Stimulated activated CD4-positive, alpha-beta T cell treated with anti-CD3 and anti-CD28 coated beads, Interleukin-15, amount 100 ng/mL, for 24 hours (primary cell): ENCODE data around the gene PABPN1L.

Source experiments
- DNase-seq: peaks from one replicate; pipeline ENCODE4 v3.0.0-alpha.2; 2020

Gene PABPN1L

DNA sequence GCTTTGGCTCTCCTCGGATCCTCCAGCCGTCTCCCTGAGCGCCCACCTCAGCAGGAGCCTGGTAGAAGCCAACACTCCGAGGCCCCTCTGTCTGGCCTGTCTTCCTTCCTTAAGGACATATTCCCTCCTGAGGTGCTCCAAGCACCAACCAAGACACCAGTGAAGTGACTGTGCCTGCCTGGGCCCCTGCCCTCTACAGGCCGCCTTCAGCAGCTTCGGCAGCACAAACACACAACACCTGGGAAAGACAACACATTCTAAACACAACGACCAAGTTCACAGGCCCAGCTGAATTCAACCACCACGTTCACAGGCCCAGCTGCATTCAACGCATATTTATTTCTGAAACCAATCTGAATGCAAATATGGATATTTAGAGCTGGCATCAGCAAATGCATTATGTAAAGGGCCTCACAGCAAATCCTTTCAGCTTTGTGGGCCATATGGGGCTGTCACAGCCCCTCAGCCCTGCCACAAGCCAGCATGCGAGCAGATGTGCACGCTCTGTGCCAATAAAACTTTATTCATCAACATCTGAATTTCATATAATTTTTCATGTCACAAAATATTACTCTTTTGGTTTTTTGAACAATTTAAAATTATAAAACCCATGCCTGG, 21.9 kb downstream of the PABPN1L start:
- DNase-seq: no peak

GRCh38 chr16:88843256-88843655, 23.2 kb downstream of the PABPN1L start:
- DNase-seq: no peak

- no peak for DNase-seq
Observed at GRCh38 chr16:88842806-88843205, 23.7 kb downstream of the PABPN1L start.

- no peak for DNase-seq
Observed at GRCh38 chr16:88842308-88842756, 24.1 kb downstream of the PABPN1L start.

- no peak for DNase-seq
Observed at GRCh38 chr16:88841521-88842307, 24.7 kb downstream of the PABPN1L start.

DNA sequence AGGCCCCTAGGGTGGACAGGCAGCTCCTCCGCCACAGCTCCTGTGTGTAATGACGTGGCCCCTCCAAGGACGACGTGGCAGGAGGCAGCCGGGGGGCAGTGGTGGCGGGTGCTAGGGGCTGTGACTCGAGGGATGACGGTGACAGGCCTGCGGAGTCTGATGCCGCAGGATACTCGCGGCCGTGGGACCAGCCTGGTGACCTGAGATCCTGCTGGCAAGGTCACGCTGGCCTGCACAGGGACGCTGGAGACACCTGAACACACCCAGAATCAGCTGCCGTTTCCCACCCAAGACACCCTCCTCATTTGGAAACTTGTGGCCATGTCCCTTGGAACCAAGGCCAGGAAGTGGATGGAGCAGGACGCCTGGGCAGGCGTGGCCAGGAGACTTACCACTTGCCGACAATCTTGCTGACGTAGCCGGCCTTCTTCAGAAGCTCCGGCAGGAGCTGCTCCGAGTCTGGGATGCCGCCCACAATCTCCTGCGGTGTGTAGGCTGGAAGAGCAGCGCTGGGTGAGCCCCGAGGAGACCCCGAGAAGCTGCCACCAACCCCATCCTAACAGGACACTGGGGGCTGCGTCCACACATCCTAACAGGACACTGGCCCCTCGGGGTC, 25.8 kb downstream of the PABPN1L start:
- no peak for DNase-seq

DNA sequence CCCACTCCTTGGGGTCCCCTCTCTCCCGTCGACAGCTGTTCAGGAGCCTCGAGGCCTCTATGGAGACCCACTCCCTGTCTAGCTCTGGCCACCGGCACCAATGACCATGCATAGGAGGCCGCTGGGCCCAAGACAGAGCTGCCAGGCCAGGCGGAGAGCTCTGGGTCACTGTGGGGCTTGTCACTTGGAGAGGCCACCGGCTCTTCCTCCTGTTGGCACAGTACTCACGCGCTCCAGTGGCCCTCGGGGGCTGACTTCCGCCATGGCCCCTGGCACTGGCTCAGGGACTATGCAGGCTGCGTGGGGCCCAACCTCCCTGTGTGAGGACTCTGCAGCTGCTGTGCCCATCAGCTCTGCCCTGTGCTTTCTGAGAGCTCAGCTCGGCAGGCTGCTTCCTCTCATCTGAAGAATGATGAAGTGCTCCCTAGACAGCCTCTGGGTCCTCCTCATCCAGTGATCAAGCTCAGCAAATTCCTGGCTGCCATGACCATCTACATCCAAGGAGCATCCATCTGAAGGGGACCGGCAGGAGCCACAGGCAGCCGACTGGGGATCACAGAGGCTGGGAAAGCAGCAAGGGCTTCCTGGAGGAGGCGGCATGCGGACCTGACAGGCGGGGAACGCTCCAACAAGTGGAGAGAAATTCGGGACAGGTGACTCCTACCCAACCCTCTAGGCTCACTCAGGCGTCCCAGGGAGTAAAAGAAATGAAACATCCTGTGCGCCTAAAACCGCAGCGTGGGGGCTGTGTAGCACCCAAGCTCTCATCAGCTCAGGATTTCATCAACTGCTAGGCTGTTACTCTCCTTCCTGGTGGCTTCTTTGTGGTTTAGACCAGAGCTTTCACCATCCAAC, 26.5 kb downstream of the PABPN1L start:
- DNase-seq: no peak

DNA sequence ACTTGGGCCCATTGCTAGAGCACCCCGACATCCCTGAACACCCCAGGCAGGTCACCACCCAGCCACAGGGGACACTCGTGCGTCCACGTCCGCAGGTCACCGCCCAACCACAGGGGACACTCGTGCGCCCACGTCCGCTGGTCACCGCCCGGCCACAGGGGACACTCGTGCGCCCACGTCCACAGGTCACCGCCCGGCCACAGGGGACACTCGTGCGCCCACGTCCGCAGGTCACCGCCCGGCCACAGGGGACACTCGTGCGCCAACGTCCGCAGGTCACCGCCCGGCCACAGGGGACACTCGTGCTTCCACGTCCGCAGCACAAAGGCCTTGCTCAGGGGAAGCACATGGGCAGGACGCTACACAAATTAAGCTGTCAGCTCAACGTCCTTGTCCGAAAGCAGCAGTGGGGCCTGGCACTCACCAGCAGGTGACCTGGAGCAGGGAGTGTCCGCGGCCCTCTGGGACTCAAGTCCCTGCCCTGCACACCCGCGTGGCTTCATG, 27.4 kb downstream of the PABPN1L start:
- DNase-seq: no peak

DNA sequence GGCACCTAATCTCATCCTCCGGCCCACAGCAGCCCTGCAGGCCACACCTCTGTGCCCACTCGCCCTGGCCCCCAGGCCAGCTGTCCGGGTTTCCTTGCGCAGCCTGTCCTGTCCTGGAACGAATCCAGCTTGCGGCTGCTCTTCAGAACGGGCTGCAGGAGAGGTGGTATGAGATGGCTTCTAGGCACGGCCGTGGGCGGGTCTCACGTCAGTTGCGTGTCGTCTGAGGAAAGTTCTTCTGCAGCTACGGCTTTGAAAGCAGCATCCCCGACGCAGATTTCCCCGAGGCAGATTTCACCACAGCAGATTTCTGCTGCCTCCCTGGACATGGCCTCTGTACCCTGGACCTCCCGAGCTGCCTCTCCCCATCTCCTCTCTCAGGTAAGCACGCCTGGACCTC, 27.9 kb downstream of the PABPN1L start:
- no peak for DNase-seq

GRCh38 chr16:88837806-88838205, 28.7 kb downstream of the PABPN1L start:
- no peak for DNase-seq

DNA sequence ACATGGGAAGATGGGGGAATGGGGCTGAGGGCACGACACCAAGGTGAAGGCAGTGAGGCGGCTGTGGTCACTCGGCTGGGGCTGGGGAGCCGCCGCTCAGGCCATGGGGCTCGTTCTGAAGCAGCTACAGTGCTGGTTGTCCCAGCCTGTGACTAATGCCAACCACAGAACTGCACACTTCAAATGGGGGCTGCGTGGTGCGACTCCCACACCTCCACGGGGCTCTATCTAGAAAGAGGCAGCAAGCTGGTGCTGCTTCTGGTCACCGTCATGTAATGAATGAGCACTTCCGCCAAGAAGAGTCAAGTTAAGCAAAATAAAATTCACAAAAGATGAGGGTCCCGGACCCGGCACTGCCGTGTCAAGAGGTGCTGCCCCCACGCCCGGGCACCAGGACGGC, 29.7 kb downstream of the PABPN1L start:
- no peak for DNase-seq

- DNase-seq: no peak
Observed at GRCh38 chr16:88835818-88836217, 30.6 kb downstream of the PABPN1L start.

- no peak for DNase-seq
Observed at GRCh38 chr16:88835383-88835782, 31.1 kb downstream of the PABPN1L start.

- no peak for DNase-seq
Observed at GRCh38 chr16:88834670-88835069, 31.8 kb downstream of the PABPN1L start.

DNA sequence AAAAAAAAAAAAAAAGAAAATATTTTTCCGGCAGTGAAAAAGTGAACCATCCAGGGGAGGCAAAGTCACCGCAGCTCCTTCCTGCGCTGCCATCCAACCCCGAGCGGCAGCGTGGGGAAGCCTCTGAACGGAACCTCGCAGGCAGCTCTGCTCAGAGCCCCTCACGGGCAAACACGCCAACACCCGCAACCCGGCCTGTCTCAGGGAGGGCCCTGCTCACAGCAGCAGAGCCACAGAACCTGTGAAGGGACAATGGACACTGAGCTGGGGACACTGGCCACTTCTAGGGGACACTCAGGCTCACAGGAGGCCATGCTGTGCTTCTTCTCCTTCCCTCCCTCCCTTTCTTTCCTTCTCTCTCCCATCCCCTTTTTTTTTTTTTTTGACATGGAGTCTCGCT, 33.4 kb downstream of the PABPN1L start:
- no peak for DNase-seq

- no peak for DNase-seq
Observed at GRCh38 chr16:88831838-88832237, 34.6 kb downstream of the PABPN1L start.

- DNase-seq: no peak
Observed at GRCh38 chr16:88830783-88831182, 35.7 kb downstream of the PABPN1L start.

DNA sequence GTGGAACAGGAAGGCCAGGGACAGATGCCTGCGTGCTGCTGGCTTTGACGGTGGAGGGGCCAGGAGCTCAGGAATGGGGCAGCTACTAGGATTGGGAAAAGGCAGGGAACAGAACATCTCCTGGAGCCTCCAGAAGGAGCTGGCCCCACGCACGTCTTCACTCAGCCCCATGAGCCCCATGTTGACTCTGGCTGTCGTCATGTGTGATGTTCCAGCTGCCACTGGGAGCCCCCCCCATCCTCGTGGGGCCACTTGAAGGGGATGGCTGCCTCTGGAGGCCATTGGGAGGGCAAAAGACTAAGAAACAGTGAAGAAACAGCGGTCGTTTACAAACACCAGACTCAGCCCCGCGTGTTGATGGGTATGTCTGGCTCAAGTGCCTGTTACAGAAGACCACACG, 36.2 kb downstream of the PABPN1L start:
- DNase-seq: no peak

GRCh38 chr16:88828711-88829110, 37.7 kb downstream of the PABPN1L start:
- no peak for DNase-seq

DNA sequence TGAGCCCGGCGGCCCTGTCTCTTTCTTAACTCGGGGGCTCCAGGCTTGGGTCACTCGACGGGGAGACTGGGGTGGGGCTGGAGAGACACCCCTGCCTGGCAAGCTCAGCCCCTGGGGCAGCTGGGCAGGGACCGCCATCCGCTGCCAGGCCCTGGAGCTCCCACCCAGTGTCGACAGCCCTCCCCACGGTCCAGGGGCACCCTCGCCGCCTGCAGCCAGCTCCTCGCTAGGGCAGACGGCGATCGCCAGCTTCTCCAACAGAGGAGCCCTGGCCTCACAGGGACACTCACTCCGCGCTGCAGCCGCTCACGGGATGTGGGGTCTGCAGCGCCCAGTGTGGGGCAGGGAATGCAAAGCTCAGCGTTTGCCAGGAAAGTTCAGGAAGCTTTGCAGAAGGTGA, 38.7 kb downstream of the PABPN1L start:
- DNase-seq: no peak

- DNase-seq: no peak
Observed at GRCh38 chr16:88826070-88826840, 40.2 kb downstream of the PABPN1L start.

- DNase-seq: no peak
Observed at GRCh38 chr16:88825146-88825545, 41.3 kb downstream of the PABPN1L start.
